ENCODE data around the gene IKZF1.

DNA sequence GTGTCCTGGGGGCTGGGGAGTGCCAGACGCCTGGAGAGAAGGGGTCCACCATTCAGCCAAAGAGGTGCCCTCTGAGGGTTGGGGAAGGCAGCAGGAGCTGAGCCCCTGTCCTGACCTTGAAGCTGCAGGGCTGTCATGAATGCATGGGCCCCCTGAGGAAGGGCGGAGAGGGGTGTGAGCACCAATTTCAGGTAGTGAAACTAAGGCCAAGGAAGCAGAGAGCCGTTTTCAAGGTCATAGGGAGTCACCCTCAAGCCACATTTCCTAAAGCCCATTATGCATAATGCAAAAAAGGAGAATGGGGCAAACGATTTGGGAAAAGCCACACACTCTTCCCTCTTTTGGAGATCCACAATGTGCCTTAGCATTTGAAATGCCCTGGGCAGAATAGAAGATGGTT, 108.5 kb downstream of the IKZF1 start:
- TF ChIP-seq, protein P1, sequence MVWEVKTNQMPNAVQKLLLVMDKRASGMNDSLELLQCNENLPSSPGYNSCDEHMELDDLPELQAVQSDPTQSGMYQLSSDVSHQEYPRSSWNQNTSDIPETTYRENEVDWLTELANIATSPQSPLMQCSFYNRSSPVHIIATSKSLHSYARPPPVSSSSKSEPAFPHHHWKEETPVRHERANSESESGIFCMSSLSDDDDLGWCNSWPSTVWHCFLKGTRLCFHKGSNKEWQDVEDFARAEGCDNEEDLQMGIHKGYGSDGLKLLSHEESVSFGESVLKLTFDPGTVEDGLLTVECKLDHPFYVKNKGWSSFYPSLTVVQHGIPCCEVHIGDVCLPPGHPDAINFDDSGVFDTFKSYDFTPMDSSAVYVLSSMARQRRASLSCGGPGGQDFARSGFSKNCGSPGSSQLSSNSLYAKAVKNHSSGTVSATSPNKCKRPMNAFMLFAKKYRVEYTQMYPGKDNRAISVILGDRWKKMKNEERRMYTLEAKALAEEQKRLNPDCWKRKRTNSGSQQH (CRISPR knock-in tag; IDR thresholded peaks at IDR 0.05), result no peak
- TF ChIP-seq IRF2 (CRISPR knock-in tag; IDR thresholded peaks at IDR 0.05) (no peak), ADNP (tag; IDR thresholded peaks at IDR 0.05) (no peak)
- TF ChIP-seq, protein P2, sequence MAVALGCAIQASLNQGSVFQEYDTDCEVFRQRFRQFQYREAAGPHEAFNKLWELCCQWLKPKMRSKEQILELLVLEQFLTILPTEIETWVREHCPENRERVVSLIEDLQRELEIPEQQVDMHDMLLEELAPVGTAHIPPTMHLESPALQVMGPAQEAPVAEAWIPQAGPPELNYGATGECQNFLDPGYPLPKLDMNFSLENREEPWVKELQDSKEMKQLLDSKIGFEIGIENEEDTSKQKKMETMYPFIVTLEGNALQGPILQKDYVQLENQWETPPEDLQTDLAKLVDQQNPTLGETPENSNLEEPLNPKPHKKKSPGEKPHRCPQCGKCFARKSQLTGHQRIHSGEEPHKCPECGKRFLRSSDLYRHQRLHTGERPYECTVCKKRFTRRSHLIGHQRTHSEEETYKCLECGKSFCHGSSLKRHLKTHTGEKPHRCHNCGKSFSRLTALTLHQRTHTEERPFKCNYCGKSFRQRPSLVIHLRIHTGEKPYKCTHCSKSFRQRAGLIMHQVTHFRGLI (CRISPR knock-in tag; IDR thresholded peaks at IDR 0.05), result no peak
